Fibroblast of pulmonary artery (primary cell): ENCODE measurements around the gene DRC1.

Source experiments
- DNase-seq: peaks from one replicate; pipeline ENCODE4 v3.0.0-alpha.2; 2010; ENCODE audit warnings: low read depth
- H3K4me3 ChIP-seq: replicated peaks from 2 replicates; pipeline ENCODE4 v1.5.1; 2011; ENCODE audit warnings: low read depth, mild to moderate bottlenecking, control low read depth, low read length, moderate library complexity
- TF ChIP-seq, protein P1 (sequence below): IDR thresholded peaks from 2 replicates; pipeline ENCODE4 v1.5.1; 2011; ENCODE audit warnings: mild to moderate bottlenecking, control low read depth, low read length, inconsistent platforms; ENCODE audit errors: missing control alignments

The DRC1 gene

DNA sequence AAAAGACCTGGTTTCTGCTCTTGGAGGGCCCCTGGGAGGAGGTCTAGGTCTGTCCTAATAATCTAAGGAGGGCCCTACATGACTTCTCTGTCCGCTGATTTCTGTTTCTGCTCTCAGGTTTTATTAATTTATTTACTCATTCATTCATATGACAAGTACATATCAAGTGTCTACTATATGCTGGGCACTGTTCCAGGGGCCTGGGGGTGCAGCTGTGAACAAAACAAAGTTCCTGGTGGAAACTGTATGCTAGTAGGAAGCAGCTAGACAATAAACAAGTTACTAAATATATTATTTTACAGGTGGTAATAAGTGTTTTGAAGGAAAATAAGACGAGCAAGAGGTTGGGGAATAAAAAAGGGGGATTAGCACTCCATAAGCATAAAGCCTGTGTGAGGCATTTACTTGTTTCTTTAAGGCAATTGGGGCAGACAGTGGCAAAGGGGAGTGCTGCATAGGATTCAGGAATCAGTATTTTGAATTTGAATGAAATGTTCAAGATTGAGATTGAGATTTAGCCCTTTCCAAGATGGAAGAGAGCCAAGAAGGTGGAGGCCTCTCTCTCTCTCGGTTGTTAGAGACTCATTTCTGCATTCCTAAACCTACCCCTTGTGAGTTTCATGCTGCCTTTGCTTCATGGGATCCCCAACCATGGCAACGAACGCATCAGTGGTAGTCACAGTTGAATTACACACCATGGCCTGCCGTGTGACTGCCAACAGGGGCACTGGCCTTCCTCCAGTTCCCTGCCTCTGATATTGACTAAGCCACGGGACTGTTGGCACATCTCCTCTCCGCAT is 28.3 kb downstream of the DRC1 start:
- TF ChIP-seq, protein P1, sequence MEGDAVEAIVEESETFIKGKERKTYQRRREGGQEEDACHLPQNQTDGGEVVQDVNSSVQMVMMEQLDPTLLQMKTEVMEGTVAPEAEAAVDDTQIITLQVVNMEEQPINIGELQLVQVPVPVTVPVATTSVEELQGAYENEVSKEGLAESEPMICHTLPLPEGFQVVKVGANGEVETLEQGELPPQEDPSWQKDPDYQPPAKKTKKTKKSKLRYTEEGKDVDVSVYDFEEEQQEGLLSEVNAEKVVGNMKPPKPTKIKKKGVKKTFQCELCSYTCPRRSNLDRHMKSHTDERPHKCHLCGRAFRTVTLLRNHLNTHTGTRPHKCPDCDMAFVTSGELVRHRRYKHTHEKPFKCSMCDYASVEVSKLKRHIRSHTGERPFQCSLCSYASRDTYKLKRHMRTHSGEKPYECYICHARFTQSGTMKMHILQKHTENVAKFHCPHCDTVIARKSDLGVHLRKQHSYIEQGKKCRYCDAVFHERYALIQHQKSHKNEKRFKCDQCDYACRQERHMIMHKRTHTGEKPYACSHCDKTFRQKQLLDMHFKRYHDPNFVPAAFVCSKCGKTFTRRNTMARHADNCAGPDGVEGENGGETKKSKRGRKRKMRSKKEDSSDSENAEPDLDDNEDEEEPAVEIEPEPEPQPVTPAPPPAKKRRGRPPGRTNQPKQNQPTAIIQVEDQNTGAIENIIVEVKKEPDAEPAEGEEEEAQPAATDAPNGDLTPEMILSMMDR: no peak
- no peak for DNase-seq
- H3K4me3 ChIP-seq: no peak overlapping the region

DNA sequence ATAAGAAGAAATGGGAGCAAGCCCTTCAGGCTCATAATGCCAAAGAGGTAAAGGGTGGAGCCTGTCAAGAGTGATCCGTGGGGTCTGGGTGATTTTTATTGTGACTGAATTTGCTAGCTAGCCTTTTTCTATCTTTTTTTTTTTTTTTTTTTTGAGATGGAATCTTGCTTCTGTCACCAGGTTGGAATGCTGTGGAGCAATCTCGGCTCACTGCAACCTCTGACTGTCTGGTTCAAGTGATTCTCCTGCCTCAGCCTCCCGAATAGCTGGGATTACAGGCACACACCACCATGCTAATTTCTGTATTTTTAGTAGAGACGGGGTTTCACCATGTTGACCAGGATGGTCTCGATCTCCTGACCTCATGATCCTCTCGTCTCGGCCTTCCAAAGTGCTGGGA is 29.1 kb downstream of the DRC1 start:
- TF ChIP-seq, protein P1: no peak
- DNase-seq: peak; percentile 15
- H3K4me3 ChIP-seq: no peak overlapping the region

DNA sequence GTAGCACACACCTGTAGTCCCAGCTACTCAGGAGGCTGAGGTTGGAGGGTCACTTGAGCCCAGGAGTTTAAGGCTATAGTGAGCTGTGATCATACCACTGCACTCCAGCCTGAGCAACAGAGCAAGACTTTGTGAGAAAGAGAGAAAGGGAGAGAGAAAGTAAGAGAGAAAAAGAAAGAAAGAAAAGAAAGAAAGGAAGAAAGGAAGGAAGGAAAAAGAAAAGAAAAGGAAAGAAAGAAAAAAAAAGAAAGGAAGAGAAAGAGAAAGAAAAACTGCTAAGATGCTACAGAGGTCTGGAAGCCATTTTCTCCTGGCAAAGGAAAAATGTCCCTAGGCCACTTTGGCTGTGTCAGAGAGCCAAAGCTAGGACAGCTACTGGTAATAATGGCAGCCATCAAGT is 30.6 kb downstream of the DRC1 start:
- DNase-seq: no peak
- H3K4me3 ChIP-seq: no peak overlapping the region
- TF ChIP-seq, protein P1: no peak

DNA sequence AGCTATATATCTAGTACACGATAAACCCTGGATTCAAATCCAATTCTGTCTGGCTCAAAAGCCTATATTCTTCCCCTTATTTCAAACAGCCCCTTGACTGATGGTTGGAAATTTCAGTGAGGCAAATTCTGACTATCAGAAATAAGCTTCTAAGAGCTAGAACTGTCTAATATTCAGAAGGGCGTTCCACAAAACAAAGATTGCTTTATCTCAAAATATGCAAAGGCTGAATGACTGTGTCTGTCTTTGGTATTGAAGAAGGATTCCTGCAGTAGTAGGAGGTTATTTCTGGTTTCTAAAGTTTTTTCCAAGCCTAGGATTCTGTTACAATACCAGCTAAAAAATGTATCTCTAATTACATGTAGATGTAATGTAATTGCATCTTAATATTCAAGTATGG is 31.1 kb downstream of the DRC1 start:
- no peak overlapping the region for H3K4me3 ChIP-seq
- TF ChIP-seq, protein P1: no peak
- no peak for DNase-seq

DNA sequence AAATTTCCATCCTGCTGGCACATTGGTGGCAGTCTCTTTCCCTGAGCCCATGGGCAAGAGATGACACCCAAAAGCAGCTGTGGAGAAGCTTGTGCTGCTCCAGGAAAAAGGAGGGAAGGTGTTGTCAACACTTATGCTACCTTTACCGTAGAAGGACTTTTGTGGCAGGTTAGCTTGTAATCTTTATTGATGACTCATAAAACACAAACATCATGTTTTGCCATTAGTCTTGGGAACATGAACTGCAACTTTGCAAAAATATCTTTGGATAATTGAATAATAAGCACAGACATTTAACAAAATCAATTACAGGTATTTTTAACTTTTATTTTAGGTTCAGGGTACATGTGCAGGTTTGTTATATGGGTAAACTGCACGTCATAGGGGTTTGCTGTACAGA is 33.4 kb downstream of the DRC1 start:
- DNase-seq: no peak
- TF ChIP-seq, protein P1: no peak

DNA sequence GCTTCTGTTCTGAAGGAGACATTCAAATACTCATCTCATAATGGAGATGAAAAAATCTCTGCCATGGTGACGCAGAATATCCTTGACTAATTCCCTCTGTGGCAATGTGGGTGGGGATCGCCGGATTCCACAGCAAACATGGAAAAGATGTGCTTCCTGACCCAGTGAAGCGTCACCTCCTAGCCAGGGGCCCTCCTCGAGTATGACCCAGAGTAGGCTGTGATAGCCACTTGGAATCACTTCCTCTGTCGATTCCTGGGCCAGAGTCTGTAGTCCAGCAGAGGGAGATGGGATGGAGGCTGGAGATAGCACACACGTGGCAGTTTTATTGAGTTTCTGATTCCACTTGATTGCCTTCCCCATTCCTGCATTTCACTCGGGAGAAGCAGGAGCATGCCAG is 36.8 kb downstream of the DRC1 start:
- peak; percentile 11 for DNase-seq
- no peak overlapping the region for H3K4me3 ChIP-seq
- TF ChIP-seq, protein P1: no peak

More for the DNA sequence above, 33.4 kb downstream of the DRC1 start:
- H3K4me3 ChIP-seq: no peak overlapping the region

DNA sequence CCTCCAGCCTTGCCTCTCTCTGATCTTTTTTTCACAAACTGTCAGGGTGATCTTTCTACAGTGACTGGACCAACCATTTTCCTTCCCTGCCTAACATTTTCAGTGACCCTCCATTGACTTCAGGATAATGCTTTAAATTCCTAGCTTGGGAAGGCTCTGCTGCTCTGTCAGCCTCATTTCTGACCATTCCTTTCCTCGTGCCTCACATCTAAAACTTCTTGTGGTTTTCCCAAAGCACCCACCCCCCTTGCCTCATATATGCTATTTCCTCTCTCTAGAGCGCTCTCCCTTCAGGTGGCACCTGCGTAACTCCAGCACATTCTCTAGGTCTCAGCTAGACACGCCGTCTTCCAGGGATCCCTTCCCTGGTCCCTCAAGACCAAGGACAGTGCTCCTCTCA is 37.2 kb downstream of the DRC1 start:
- no peak overlapping the region for H3K4me3 ChIP-seq
- TF ChIP-seq, protein P1: no peak
- no peak for DNase-seq
